K562 (cell line): ENCODE measurements around the gene SORCS2.

Experiments used
- CBFA2T2 ChIP-seq: fragments of 450-650 bp; conservative IDR thresholded peaks from 2 replicates; pipeline ENCODE4 v1.6.1; 2017; ENCODE audit warnings: mild to moderate bottlenecking
- GATAD2B ChIP-seq: fragments of 450-650 bp; IDR thresholded peaks from 2 replicates; pipeline ENCODE4 v1.6.1; 2017; ENCODE audit warnings: mild to moderate bottlenecking, borderline replicate concordance
- NR2C1 ChIP-seq, 2 experiments: fragments of 450-650 bp; IDR thresholded peaks; 2 replicates each; pipeline ENCODE4 v1.6.1; 2017; ENCODE audit warnings: mild to moderate bottlenecking in 2 of 2, antibody characterized with exemption in 1 of 2, inconsistent platforms in 1 of 2, missing compliant biosample characterization in 1 of 2, missing genetic modification characterization in 1 of 2
- TF ChIP-seq, protein P1 (sequence below), 3 experiments: IDR thresholded peaks in 2 of 3; conservative IDR thresholded peaks in 1 of 3; 2 replicates each; pipeline ENCODE4 v1.5.1; 2011 to 2012; ENCODE audit warnings: low read length in 3 of 3, mild to moderate bottlenecking in 3 of 3, control low read depth in 2 of 3, improper control_type of control experiment in 1 of 3, inconsistent platforms in 1 of 3, low read depth in 1 of 3, mixed read lengths in 1 of 3, moderate library complexity in 1 of 3; ENCODE audit not compliant: insufficient read depth in 2 of 3

DNA sequence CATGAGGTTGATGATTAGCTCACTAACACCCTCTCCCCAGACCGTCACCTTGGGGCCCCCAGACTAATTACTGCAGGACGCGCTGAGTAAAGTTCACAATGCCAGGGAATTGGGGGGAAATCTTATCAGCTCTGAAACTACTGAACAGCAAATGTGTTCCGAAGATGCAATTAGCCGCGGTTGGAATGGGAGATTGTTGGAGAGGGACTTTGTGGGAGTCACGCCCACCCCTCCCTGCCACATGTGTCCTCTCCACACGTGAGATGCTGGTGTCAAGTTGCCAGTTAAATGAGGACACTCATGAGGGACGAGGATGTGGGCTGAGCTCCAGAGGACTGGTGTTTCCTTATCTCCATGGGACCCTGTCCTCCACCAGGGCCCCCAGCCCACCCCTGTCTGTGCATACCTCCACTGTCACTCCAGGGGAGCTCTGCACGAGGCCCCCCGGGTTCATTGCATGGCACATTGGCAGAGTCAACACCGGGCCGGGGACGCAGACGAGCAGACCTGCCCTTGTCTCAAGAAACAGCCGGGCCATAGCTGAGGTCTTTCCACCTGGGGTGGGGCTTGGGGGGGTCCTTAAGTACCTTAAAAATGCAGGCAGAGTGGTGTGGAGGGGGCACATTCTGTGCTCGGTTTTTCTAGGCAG lies 417.8 kb downstream of the SORCS2 start:
- TF ChIP-seq CBFA2T2 (no peak), NR2C1 (IDR thresholded peaks at IDR 0.05) (no peak), NR2C1 (tag; IDR thresholded peaks at IDR 0.05) (no peak), GATAD2B (no peak)
- TF ChIP-seq, protein P1, sequence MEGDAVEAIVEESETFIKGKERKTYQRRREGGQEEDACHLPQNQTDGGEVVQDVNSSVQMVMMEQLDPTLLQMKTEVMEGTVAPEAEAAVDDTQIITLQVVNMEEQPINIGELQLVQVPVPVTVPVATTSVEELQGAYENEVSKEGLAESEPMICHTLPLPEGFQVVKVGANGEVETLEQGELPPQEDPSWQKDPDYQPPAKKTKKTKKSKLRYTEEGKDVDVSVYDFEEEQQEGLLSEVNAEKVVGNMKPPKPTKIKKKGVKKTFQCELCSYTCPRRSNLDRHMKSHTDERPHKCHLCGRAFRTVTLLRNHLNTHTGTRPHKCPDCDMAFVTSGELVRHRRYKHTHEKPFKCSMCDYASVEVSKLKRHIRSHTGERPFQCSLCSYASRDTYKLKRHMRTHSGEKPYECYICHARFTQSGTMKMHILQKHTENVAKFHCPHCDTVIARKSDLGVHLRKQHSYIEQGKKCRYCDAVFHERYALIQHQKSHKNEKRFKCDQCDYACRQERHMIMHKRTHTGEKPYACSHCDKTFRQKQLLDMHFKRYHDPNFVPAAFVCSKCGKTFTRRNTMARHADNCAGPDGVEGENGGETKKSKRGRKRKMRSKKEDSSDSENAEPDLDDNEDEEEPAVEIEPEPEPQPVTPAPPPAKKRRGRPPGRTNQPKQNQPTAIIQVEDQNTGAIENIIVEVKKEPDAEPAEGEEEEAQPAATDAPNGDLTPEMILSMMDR (IDR thresholded peaks at IDR 0.05 in 2 of 3, conservative IDR thresholded peaks at IDR 0.05 in 1 of 3; ENCODE audit: insufficient read depth in 2 of 3, low read depth in 1 of 3, low read length in 3 of 3): no peak
